Neural progenitor cell (in vitro differentiated cells): ENCODE results near the gene C16orf82.

Experiments
- CTCF ChIP-seq: fragments of 200-600 bp; sonication (generic); IDR thresholded peaks from 2 replicates; pipeline ENCODE4 v1.5.1; 2017; ENCODE audit warnings: antibody characterized with exemption, mild to moderate bottlenecking
- EZH2 ChIP-seq: fragments of 200-600 bp; sonication (generic); IDR thresholded peaks from 2 replicates; pipeline ENCODE4 v1.6.1; 2017; ENCODE audit warnings: antibody characterized with exemption, mild to moderate bottlenecking, moderate library complexity
- EZH2phosphoT487 ChIP-seq: fragments of 200-600 bp; sonication (generic); IDR thresholded peaks from 2 replicates; pipeline ENCODE4 v1.6.1; 2017; ENCODE audit warnings: antibody characterized with exemption

GRCh38 chr16:27066668-27067537, at the start of gene C16orf82:
- TF ChIP-seq CTCF (no peak), EZH2phosphoT487 (no peak), EZH2 (no peak)
